GM19455 (cell line): ENCODE data around the gene TRIM34.
"Not testable (repeated sequence)": the region's sequence is repeated elsewhere in the genome, so short reads cannot be mapped to it uniquely, and the experiment has no call there.

Source experiments
- ATAC-seq: cut with Tn5 transposase; IDR thresholded peaks from one replicate; pipeline ENCODE4 v1.9.1; 2021; ENCODE audit not compliant: unreplicated experiment

The TRIM34 gene

GRCh38 chr11:5684036-5684645, 59.3 kb downstream of the TRIM34 start:
- ATAC-seq: no peak

GRCh38 chr11:5684646-5685362, 60.0 kb downstream of the TRIM34 start, which contains the start of gene TRIM5:
Gene TRIM5 (minus strand): TSS chr11:5685074. CDS start chr11:5680177, 4,897 bp downstream.
- ATAC-seq: peak; percentile 73

- ATAC-seq: no peak
Observed at GRCh38 chr11:5686426-5686825, 61.6 kb downstream of the TRIM34 start.

GRCh38 chr11:5688482-5688881, 63.7 kb downstream of the TRIM34 start:
- no peak for ATAC-seq

- ATAC-seq: peak; percentile 75
Observed at GRCh38 chr11:5689551-5689983, 64.8 kb downstream of the TRIM34 start, which contains the start of gene TRIM22. Gene TRIM22 (plus strand): TSS chr11:5689790. CDS start chr11:5696233, 6,443 bp downstream.

- ATAC-seq: no peak
Observed at GRCh38 chr11:5690216-5690615, 65.4 kb downstream of the TRIM34 start.

- ATAC-seq: no peak
Observed at GRCh38 chr11:5690736-5691135, 65.9 kb downstream of the TRIM34 start.

- not testable (repeated sequence) for ATAC-seq
Observed at GRCh38 chr11:5691238-5691963, 66.6 kb downstream of the TRIM34 start.

- ATAC-seq: no peak
Observed at GRCh38 chr11:5691964-5692361, 67.2 kb downstream of the TRIM34 start.
